Measurements from ENCODE around the gene ZNF575. TPM values are rescaled to one million over a fixed set of nuclear protein-coding genes. Genes with fewer than 3 reads are reported as not detected.
A peak's percentile ranks its signal among the peaks of the same experiment; 100 is the strongest.

Gene ZNF575
- total and polyA plus RNA-seq, 4 donors = 0.08 to 1.0 (median 0.49) TPM

DNA sequence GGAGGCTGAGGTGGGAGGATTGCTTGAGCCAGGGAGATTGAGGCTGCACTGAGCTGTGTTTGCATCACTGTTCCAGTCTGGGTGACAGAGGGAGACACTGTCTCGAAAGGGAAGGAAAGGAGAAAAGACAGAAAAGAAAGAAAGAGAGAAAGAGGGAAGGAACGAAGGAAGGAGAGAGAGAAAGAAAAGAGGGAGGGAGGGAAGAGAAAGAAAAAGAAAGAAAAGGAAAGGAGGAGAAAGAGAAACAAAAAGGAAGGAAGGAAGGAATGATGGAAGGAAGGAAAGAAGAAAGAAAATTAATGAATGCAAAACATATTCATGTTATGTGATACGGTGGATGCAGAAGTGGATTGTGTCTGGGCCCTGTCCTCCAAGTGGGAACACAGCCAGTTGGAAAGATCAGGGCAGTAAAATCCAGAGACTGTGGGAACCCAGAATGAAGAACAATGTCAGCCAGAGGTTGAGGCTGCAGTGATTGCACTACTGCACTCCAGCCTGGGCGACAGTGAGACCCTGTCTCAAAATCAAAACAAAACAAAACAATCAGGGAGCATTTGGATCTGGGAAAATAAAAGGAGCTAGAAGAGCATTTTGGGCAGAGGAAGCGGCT lies 34.6 kb upstream of the ZNF575 start:
- peaks cover 15 to 47% (median 34%) of the 10 kb centered on the region in 4 donors for H3K4me1 ChIP-seq (ENCODE audit: control insufficient read depth in 4 of 4, insufficient read depth in 4 of 4, low read length in 3 of 4)
- 69% methylated on average over 5 of the region's 5 CpGs for WGBS
- no peak for DNase-seq (ENCODE audit: low spot score)
- peaks cover 4 to 17% (median 9%) of the 10 kb centered on the region in 4 donors for H3K36me3 ChIP-seq (ENCODE audit: control insufficient read depth in 4 of 4, insufficient read depth in 3 of 4, low read depth in 1 of 4, low read length in 3 of 4)
- H3K4me3 ChIP-seq (ENCODE audit: low read depth in 1 of 3, low read length in 3 of 3) = no peak overlapping the region
- no peak overlapping the region for H3K9ac ChIP-seq (ENCODE audit: low read depth in 1 of 2, low read length in 2 of 2)
- no peaks in the 10 kb centered on the region for H3K9me3 ChIP-seq (ENCODE audit: control insufficient read depth in 4 of 4, low read length in 3 of 4)
- H3K27ac ChIP-seq (ENCODE audit: low read depth in 1 of 2, low read length in 2 of 2) = peak overlapping the region; percentile 76 to 83
- TF ChIP-seq HNF4G (IDR thresholded peaks at IDR 0.05) = no peak
- no peak for TF ChIP-seq JUND (IDR thresholded peaks at IDR 0.05)
- TF ChIP-seq RAD21 (IDR thresholded peaks at IDR 0.05) = no peak
- TF ChIP-seq, protein P1, sequence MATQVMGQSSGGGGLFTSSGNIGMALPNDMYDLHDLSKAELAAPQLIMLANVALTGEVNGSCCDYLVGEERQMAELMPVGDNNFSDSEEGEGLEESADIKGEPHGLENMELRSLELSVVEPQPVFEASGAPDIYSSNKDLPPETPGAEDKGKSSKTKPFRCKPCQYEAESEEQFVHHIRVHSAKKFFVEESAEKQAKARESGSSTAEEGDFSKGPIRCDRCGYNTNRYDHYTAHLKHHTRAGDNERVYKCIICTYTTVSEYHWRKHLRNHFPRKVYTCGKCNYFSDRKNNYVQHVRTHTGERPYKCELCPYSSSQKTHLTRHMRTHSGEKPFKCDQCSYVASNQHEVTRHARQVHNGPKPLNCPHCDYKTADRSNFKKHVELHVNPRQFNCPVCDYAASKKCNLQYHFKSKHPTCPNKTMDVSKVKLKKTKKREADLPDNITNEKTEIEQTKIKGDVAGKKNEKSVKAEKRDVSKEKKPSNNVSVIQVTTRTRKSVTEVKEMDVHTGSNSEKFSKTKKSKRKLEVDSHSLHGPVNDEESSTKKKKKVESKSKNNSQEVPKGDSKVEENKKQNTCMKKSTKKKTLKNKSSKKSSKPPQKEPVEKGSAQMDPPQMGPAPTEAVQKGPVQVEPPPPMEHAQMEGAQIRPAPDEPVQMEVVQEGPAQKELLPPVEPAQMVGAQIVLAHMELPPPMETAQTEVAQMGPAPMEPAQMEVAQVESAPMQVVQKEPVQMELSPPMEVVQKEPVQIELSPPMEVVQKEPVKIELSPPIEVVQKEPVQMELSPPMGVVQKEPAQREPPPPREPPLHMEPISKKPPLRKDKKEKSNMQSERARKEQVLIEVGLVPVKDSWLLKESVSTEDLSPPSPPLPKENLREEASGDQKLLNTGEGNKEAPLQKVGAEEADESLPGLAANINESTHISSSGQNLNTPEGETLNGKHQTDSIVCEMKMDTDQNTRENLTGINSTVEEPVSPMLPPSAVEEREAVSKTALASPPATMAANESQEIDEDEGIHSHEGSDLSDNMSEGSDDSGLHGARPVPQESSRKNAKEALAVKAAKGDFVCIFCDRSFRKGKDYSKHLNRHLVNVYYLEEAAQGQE (IDR thresholded peaks at IDR 0.05) = no peak
- TF ChIP-seq HNF4A (conservative IDR thresholded peaks at IDR 0.05) = no peak
- no peak for TF ChIP-seq FOXA2 (IDR thresholded peaks at IDR 0.05)
- TF ChIP-seq, protein P2, sequence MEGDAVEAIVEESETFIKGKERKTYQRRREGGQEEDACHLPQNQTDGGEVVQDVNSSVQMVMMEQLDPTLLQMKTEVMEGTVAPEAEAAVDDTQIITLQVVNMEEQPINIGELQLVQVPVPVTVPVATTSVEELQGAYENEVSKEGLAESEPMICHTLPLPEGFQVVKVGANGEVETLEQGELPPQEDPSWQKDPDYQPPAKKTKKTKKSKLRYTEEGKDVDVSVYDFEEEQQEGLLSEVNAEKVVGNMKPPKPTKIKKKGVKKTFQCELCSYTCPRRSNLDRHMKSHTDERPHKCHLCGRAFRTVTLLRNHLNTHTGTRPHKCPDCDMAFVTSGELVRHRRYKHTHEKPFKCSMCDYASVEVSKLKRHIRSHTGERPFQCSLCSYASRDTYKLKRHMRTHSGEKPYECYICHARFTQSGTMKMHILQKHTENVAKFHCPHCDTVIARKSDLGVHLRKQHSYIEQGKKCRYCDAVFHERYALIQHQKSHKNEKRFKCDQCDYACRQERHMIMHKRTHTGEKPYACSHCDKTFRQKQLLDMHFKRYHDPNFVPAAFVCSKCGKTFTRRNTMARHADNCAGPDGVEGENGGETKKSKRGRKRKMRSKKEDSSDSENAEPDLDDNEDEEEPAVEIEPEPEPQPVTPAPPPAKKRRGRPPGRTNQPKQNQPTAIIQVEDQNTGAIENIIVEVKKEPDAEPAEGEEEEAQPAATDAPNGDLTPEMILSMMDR (IDR thresholded peaks at IDR 0.05; ENCODE audit: low read depth, low read length, missing input control) = no peak
- TF ChIP-seq RXRA (IDR thresholded peaks at IDR 0.05) = no peak
- TF ChIP-seq EGR1 (IDR thresholded peaks at IDR 0.05; ENCODE audit: low read depth in 2 of 2) = no peak
- TF ChIP-seq, protein P3, sequence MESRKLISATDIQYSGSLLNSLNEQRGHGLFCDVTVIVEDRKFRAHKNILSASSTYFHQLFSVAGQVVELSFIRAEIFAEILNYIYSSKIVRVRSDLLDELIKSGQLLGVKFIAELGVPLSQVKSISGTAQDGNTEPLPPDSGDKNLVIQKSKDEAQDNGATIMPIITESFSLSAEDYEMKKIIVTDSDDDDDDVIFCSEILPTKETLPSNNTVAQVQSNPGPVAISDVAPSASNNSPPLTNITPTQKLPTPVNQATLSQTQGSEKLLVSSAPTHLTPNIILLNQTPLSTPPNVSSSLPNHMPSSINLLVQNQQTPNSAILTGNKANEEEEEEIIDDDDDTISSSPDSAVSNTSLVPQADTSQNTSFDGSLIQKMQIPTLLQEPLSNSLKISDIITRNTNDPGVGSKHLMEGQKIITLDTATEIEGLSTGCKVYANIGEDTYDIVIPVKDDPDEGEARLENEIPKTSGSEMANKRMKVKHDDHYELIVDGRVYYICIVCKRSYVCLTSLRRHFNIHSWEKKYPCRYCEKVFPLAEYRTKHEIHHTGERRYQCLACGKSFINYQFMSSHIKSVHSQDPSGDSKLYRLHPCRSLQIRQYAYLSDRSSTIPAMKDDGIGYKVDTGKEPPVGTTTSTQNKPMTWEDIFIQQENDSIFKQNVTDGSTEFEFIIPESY (IDR thresholded peaks at IDR 0.05) = no peak
- no peak for TF ChIP-seq GABPA (IDR thresholded peaks at IDR 0.05 in 1 of 2, conservative IDR thresholded peaks at IDR 0.05 in 1 of 2)
- TF ChIP-seq, protein P4, sequence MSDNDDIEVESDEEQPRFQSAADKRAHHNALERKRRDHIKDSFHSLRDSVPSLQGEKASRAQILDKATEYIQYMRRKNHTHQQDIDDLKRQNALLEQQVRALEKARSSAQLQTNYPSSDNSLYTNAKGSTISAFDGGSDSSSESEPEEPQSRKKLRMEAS (IDR thresholded peaks at IDR 0.05) = no peak
- TF ChIP-seq FOXA1 (IDR thresholded peaks at IDR 0.05) = no peak
- no peak for TF ChIP-seq TAF1 (conservative IDR thresholded peaks at IDR 0.05)
- TF ChIP-seq YY1 (IDR thresholded peaks at IDR 0.05) = no peak
- no peak for TF ChIP-seq NR2F2 (IDR thresholded peaks at IDR 0.05)
- TF ChIP-seq, protein P5, sequence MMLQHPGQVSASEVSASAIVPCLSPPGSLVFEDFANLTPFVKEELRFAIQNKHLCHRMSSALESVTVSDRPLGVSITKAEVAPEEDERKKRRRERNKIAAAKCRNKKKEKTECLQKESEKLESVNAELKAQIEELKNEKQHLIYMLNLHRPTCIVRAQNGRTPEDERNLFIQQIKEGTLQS (IDR thresholded peaks at IDR 0.05) = no peak
- TF ChIP-seq SP1 (IDR thresholded peaks at IDR 0.05) = no peak
- H3K27me3 ChIP-seq (ENCODE audit: control insufficient read depth in 4 of 4, insufficient read depth in 4 of 4, low read length in 3 of 4) = no peaks in the 10 kb centered on the region
